KMS-11 (cell line): Measurements from ENCODE around the gene DNAJC27.

Experiments
- H2AFZ ChIP-seq: fragments of 200-600 bp; sonication (generic); 2 replicates; pipeline ENCODE4 v1.6.1; 2016; ENCODE audit warnings: antibody characterized with exemption, mixed run types, low read depth
- H3K27ac ChIP-seq: fragments of 200-600 bp; sonication (generic); 2 replicates; pipeline ENCODE4 v1.6.1; 2016; ENCODE audit warnings: mild to moderate bottlenecking, mixed run types
- H3K27me3 ChIP-seq: fragments of 200-600 bp; sonication (generic); 2 replicates; pipeline ENCODE4 v1.6.1; 2017; ENCODE audit warnings: mild to moderate bottlenecking, low read depth, mixed run types, moderate library complexity; ENCODE audit not compliant: insufficient read depth
- H3K36me3 ChIP-seq: fragments of 200-600 bp; sonication (generic); 2 replicates; pipeline ENCODE4 v1.6.1; 2017; ENCODE audit warnings: mild to moderate bottlenecking, mixed run types; ENCODE audit not compliant: insufficient read depth
- H3K4me1 ChIP-seq: fragments of 200-600 bp; sonication (generic); 2 replicates; pipeline ENCODE4 v1.6.1; 2016; ENCODE audit warnings: mild to moderate bottlenecking, low read depth, mixed run types; ENCODE audit not compliant: poor library complexity, severe bottlenecking
- H3K4me2 ChIP-seq: fragments of 200-600 bp; sonication (generic); 2 replicates; pipeline ENCODE4 v1.7.0; 2016; ENCODE audit warnings: mild to moderate bottlenecking, mixed run types
- H3K4me3 ChIP-seq: fragments of 200-600 bp; sonication (generic); IDR thresholded peaks from 2 replicates; pipeline ENCODE4 v1.6.1; 2017; ENCODE audit warnings: low read depth, low read length, mixed read lengths; ENCODE audit not compliant: insufficient read depth
- H3K79me2 ChIP-seq: fragments of 200-600 bp; sonication (generic); 2 replicates; pipeline ENCODE4 v1.6.1; 2016; ENCODE audit warnings: low read depth, mixed run types; ENCODE audit not compliant: insufficient read depth
- H3K9ac ChIP-seq: fragments of 200-600 bp; sonication (generic); 2 replicates; pipeline ENCODE4 v1.6.1; 2016; ENCODE audit warnings: mild to moderate bottlenecking, mixed run types
- H4K20me1 ChIP-seq: fragments of 200-600 bp; sonication (generic); 2 replicates; pipeline ENCODE4 v1.6.1; 2016; ENCODE audit warnings: mild to moderate bottlenecking, mixed run types; ENCODE audit not compliant: insufficient read depth
- CTCF ChIP-seq: fragments of 200-600 bp; sonication (generic); conservative IDR thresholded peaks from 2 replicates; pipeline ENCODE4 v1.6.1; 2017; ENCODE audit warnings: low read depth, mild to moderate bottlenecking, antibody characterized with exemption, low read length, moderate library complexity, mixed read lengths

The DNAJC27 gene

GRCh38 chr2:24957976-24958375, 13.8 kb downstream of the DNAJC27 start:
- no peaks in the 10 kb centered on the region for H3K4me1 ChIP-seq
- H3K9ac ChIP-seq = no peak overlapping the region
- no peak overlapping the region for H2AFZ ChIP-seq
- no peak overlapping the region for H3K27ac ChIP-seq
- no peak for TF ChIP-seq CTCF
- H3K79me2 ChIP-seq = no peaks in the 10 kb centered on the region
- 0 out of 2 replicates have a peak, but pooled peaks cover 4% of the 10 kb centered on the region for H3K36me3 ChIP-seq
- H3K4me2 ChIP-seq = no peak overlapping the region
- no peaks in the 10 kb centered on the region for H4K20me1 ChIP-seq
- H3K4me3 ChIP-seq = no peak overlapping the region
- H3K27me3 ChIP-seq = no peaks in the 10 kb centered on the region

- no peak overlapping the region for H3K9ac ChIP-seq
- H3K4me1 ChIP-seq = no peaks in the 10 kb centered on the region
- H3K4me2 ChIP-seq = no peak overlapping the region
- no peak overlapping the region for H2AFZ ChIP-seq
- no peaks in the 10 kb centered on the region for H4K20me1 ChIP-seq
- TF ChIP-seq CTCF = no peak
- H3K79me2 ChIP-seq = no peaks in the 10 kb centered on the region
- H3K36me3 ChIP-seq = 0 out of 2 replicates have a peak, but pooled peaks cover 4% of the 10 kb centered on the region
- no peaks in the 10 kb centered on the region for H3K27me3 ChIP-seq
- no peak overlapping the region for H3K4me3 ChIP-seq
- no peak overlapping the region for H3K27ac ChIP-seq
These were observed 14.5 kb downstream of the DNAJC27 start for GRCh38 chr2:24957221-24957620.

DNA sequence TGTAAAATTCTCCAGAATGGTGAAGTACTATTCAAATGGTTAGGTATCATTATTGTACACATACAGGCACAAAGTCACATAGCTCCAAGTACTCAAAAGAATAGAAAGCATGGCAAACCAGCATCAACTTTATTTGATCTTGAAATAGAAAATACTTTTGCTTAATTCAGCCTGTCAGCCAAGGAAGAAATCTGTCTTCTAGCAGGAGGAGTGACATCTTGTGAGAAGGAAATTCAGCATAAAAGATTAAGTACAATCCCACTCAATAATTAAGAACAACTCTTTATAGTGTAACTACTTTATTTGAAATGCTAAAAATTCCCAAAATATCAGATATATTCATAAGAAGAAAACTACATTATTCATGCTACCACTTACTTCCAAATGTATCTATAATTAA, 15.8 kb downstream of the DNAJC27 start:
- no peak overlapping the region for H3K4me3 ChIP-seq
- H3K9ac ChIP-seq = no peak overlapping the region
- no peaks in the 10 kb centered on the region for H3K4me1 ChIP-seq
- no peaks in the 10 kb centered on the region for H3K79me2 ChIP-seq
- no peak for TF ChIP-seq CTCF
- H3K36me3 ChIP-seq = 0 out of 2 replicates have a peak, but pooled peaks cover 4% of the 10 kb centered on the region
- H4K20me1 ChIP-seq = no peaks in the 10 kb centered on the region
- H3K27me3 ChIP-seq = no peaks in the 10 kb centered on the region
- no peak overlapping the region for H2AFZ ChIP-seq
- H3K27ac ChIP-seq = no peak overlapping the region
- H3K4me2 ChIP-seq = no peak overlapping the region

DNA sequence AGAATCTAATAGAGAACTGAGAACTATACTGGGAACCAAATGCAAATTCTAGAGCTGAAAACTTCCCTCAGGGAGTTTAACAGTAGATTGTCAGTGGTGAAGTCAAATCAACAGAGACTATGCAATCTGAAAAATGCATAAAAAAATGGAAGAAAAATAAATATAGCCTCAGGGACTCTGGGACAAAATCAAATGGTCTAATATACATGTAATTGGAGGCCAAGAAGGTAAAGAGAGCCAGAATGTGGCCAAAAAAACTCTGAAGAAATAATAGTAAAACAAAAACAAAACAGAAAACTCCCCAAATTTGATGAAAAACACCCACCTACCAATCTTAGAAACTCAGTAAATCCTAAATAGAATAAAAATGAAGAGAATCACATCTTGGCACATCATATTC, 16.5 kb downstream of the DNAJC27 start:
- Histone ChIP-seq H3K27ac (no peak overlapping the region), H3K4me1 (no peaks in the 10 kb centered on the region), H3K79me2 (no peaks in the 10 kb centered on the region), H3K36me3 (0 out of 2 replicates have a peak, but pooled peaks cover 4% of the 10 kb centered on the region), H3K4me2 (no peak overlapping the region), H3K4me3 (no peak overlapping the region), H2AFZ (no peak overlapping the region), H3K27me3 (no peaks in the 10 kb centered on the region), H3K9ac (no peak overlapping the region), H4K20me1 (no peaks in the 10 kb centered on the region)
- no peak for TF ChIP-seq CTCF
